WERI-Rb-1 (cell line): ENCODE measurements around the gene SNRPE.

Source experiments
- DNase-seq: peaks from one replicate; pipeline ENCODE4 v3.0.0-alpha.2; 2020
- H3K27ac ChIP-seq: fragments of 250-450 bp; sonication (Bioruptor Pico); 2 replicates; pipeline ENCODE4 v1.5.1; 2020; ENCODE audit warnings: mild to moderate bottlenecking, moderate library complexity
- H3K27me3 ChIP-seq: fragments of 250-450 bp; sonication (Bioruptor Pico); 2 replicates; pipeline ENCODE4 v1.5.1; 2021; ENCODE audit warnings: mild to moderate bottlenecking, low read depth, moderate library complexity; ENCODE audit not compliant: insufficient read depth, severe bottlenecking
- H3K36me3 ChIP-seq: fragments of 250-450 bp; sonication (Bioruptor Pico); 2 replicates; pipeline ENCODE4 v1.5.1; 2020; ENCODE audit warnings: mild to moderate bottlenecking, moderate library complexity
- H3K4me3 ChIP-seq: 2 replicates; pipeline ENCODE4 v1.5.1; 2011; ENCODE audit warnings: low read depth, mild to moderate bottlenecking, control low read depth, low read length
- H3K9me3 ChIP-seq: fragments of 250-450 bp; sonication (Bioruptor Pico); 2 replicates; pipeline ENCODE4 v1.5.1; 2021; ENCODE audit warnings: mild to moderate bottlenecking, moderate library complexity; ENCODE audit not compliant: severe bottlenecking
- CTCF ChIP-seq: IDR thresholded peaks from 2 replicates; pipeline ENCODE4 v1.5.1; 2011; ENCODE audit warnings: low read depth, mild to moderate bottlenecking, control low read depth, inconsistent platforms, low read length

Gene SNRPE

DNA sequence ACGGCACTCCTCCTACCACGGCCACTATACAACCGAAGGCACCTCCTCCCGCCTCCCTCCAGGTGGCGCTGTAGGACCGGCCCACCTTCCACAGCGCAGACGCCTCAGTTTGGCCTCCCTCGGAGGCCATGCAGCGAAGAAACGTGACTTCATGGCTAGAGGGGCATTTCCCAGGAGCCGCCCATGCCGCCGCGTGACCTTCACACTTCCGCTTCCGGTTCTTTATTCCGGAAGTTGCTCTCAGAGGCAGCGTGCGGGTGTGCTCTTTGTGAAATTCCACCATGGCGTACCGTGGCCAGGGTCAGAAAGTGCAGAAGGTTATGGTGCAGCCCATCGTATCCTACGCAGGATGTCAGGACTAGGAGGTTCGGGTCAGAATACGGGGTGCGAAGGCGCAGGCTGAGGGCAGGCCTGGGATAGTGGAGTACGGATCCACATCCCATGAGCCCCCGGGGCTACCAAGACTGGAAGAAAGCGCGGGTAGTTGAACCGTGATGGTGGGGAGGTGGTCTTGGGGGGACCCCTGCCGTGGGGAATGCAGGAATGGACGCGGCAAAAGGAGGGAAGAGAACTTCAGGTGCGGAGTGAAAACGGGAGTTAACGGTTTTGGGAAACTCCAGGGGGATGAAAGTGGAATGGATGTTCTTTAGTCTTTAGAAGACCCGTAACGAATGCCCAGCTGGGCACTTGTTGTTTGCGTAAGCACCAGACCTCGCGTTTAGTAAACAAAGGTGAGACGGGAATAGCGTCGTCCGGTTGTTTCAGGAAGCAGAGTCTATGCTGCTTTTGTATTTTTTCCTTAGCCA, at the start of gene SNRPE:
SNRPE (plus strand) TSS at position 221 of the 806 bp plus-strand sequence; CDS start at position 282, 61 bp downstream.
- Histone ChIP-seq H3K9me3 (no peaks in the 10 kb centered on the region), H3K27me3 (no peaks in the 10 kb centered on the region), H3K27ac (peak within 1 kb of the TSS; percentile 95), H3K4me3 (peak within 1 kb of the TSS; percentile 54), H3K36me3 (peaks cover 49% of the 10 kb centered on the region)
- TF ChIP-seq CTCF: peak; percentile 100
- DNase-seq: peak; percentile 100

- DNase-seq: no peak
- Histone ChIP-seq H3K36me3 (peaks cover 91% of the 10 kb centered on the region), H3K4me3 (no peak overlapping the region), H3K9me3 (no peaks in the 10 kb centered on the region), H3K27me3 (no peaks in the 10 kb centered on the region), H3K27ac (no peak overlapping the region)
- no peak for TF ChIP-seq CTCF
Measured at GRCh38 chr1:203813581-203814341, 47.6 kb upstream of the SNRPE start.

DNA sequence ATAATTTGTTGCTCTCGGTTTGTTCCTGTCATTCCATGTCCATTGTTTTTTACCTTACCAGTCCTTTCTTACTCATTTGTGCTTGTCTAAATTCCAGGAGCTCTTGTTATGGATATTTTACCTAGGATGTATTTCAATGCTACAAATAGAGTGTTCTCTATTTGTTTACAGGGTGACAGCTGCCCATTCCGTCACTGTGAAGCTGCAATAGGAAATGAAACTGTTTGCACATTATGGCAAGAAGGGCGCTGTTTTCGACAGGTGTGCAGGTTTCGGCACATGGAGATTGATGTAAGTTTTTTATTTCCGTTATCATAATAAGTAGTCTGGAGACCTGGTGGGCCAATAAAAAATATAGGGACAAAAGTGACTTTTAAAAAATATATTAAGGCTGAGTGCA, 43.0 kb upstream of the SNRPE start:
- DNase-seq: no peak
- Histone ChIP-seq H3K27ac (no peak overlapping the region), H3K36me3 (peaks cover 96% of the 10 kb centered on the region), H3K9me3 (no peaks in the 10 kb centered on the region), H3K4me3 (no peak overlapping the region), H3K27me3 (no peaks in the 10 kb centered on the region)
- TF ChIP-seq CTCF: no peak

DNA sequence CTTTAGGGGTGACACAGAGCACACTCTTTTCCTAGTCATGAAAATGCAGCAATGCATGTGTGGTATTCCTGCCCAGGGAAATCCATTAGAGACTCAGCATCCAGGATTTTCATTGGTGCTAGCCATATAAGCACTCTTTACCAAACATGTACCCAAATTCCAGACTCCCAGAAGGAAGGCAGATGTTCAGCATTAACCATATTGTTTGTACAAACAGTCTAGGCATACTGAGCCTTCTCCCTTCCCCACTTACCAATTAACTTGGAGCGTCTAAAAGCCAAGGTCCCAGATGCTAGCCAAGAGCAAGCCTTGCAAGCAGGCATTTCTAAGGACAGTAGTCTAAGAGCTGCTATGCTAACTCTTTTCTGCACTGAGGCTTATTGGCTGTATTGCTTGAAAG, 38.1 kb upstream of the SNRPE start:
- Histone ChIP-seq H3K36me3 (peaks cover 95% of the 10 kb centered on the region), H3K27me3 (no peaks in the 10 kb centered on the region), H3K4me3 (no peak overlapping the region), H3K9me3 (no peaks in the 10 kb centered on the region), H3K27ac (peak overlapping the region; percentile 3; the same call in 1 of the 2 replicates)
- no peak for TF ChIP-seq CTCF
- no peak for DNase-seq

DNA sequence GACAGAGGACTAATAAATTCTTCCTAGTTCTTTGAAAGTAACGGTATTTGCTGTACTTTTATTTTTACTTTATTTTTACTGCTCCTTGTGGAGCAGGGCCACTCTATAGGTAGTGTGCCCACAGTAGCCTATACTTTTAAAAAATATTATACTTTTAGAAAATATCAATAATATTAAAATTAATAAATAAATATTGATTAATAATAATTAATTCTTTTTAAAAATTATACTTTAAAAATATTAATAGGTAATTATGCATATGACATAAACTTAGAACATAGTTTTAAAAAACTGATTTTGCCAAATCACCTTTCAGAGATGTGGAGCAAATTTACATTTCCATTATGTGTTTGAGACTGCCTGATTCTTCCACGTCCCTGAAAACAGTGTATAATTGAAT, 35.2 kb upstream of the SNRPE start:
- no peak overlapping the region for H3K4me3 ChIP-seq
- no peak for DNase-seq
- no peaks in the 10 kb centered on the region for H3K9me3 ChIP-seq
- TF ChIP-seq CTCF: no peak
- H3K27me3 ChIP-seq: no peaks in the 10 kb centered on the region
- no peak overlapping the region for H3K27ac ChIP-seq
- peaks cover 95% of the 10 kb centered on the region for H3K36me3 ChIP-seq
